Activated CD4-positive, alpha-beta T cell treated with anti-CD3 and anti-CD28 coated beads for 24 hours (primary cell): ENCODE results near the gene MAPKAPK5.
"Not testable (repeated sequence)": the region's sequence is repeated elsewhere in the genome, so short reads cannot be mapped to it uniquely, and the experiment has no call there.

Experiments used
- DNase-seq, 2 donors: peaks; one replicate each; pipeline ENCODE4 v3.0.0-alpha.2; 2020; ENCODE audit warnings: low read depth in 2 of 2

Gene MAPKAPK5

GRCh38 chr12:111841750-111842555, at the start of gene MAPKAPK5:
Gene MAPKAPK5, plus strand, starts transcription at chr12:111842228. Its CDS starts 506 bp downstream, at chr12:111842734.
- peak; percentile 95 to 96 for DNase-seq

DNA sequence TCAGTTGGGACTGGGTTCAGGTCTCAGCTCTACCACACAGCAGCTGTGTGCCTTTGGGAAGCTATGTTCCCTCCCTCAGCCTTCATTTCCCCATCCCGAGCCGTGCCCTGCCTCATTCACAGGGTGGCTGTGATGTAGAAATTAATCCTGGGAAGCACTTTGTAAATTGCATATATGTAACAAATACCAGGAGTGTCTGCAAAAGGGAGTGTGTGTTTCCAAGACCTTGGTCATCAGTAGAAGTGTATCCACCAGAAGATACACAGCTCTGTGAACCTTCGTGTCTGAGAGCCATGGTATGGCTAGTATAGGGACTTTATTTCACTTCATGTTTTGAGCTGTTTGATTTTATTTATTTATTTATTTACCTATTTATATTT, 49.2 kb upstream of the MAPKAPK5 start:
- no peak for DNase-seq

DNA sequence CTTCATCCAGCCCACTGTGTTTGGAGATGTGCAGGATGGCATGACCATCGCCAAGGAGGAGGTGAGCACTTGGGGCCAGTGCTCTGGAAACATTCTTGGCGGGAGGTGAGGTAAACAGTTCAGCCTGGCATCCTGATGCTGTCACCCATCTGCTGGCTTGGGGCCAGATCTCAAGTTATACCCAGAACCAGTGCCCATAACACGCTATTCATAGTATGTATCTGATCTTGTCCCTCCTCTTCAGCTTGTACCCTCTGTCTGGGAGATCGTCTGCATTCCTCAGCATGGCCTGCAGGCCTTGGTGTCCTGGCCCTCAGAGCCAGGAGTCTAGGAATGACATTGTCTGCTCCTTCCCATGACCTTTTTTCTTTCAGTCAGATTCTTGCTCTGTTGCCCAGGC, 43.8 kb upstream of the MAPKAPK5 start:
- DNase-seq, result no peak

DNA sequence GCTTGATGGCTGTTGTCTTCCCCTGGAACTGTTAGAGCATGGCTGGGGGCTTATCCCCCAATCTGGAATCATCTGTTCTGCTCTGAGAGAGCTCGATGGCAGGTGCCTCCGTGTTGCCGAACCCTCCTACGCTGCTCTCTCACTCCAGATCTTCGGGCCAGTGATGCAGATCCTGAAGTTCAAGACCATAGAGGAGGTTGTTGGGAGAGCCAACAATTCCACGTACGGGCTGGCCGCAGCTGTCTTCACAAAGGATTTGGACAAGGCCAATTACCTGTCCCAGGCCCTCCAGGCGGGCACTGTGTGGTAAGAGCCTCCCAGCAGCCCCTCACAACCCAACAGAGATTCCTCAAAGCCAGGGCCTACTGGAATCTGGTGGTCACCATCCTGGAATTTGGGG, 42.3 kb upstream of the MAPKAPK5 start:
- no peak for DNase-seq

DNA sequence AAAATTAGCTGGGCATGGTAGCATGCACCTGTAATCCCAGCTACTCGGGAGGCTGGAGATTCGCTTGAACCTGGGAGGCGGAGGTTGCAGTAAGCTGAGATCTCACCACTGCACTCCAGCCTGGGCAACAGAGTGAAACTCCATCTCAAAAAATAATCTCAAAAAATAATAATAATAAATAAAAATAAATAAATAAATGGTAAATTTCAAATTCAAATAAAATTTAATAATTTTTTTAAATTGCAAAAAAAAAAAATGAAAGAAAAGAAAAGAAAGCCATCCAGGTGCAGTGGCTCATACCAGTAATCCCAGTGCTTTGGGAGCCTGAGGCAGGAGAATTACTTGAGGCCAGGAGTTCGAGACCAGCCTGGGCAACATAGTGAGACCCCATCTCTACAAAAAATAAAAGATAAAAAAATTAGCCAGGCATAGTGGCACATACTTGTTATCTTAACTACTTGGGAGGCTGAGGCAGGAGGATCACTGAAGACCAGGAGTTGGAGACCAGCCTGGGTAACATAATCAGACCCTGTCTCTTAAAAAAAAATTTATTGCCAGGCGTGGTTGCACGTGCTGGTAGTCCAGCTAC, 38.9 kb upstream of the MAPKAPK5 start:
- no peak for DNase-seq

DNA sequence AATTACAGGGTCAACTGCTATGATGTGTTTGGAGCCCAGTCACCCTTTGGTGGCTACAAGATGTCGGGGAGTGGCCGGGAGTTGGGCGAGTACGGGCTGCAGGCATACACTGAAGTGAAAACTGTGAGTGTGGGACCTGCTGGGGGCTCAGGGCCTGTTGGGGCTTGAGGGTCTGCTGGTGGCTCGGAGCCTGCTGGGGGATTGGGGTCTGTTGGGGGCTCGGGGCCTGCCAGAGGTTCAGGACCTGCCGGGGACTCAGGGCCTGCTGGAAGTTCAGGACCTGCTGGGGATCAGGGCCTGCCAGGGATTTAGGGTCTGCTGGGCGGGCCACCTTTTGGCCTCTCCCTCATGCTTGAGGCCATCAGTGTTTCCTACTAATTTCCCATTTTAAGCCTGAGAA, 38.2 kb upstream of the MAPKAPK5 start:
- no peak for DNase-seq

GRCh38 chr12:111806304-111806703, 35.7 kb upstream of the MAPKAPK5 start:
- DNase-seq, result no peak

- DNase-seq, result no peak
These were observed 34.8 kb upstream of the MAPKAPK5 start for GRCh38 chr12:111807232-111807631.

DNA sequence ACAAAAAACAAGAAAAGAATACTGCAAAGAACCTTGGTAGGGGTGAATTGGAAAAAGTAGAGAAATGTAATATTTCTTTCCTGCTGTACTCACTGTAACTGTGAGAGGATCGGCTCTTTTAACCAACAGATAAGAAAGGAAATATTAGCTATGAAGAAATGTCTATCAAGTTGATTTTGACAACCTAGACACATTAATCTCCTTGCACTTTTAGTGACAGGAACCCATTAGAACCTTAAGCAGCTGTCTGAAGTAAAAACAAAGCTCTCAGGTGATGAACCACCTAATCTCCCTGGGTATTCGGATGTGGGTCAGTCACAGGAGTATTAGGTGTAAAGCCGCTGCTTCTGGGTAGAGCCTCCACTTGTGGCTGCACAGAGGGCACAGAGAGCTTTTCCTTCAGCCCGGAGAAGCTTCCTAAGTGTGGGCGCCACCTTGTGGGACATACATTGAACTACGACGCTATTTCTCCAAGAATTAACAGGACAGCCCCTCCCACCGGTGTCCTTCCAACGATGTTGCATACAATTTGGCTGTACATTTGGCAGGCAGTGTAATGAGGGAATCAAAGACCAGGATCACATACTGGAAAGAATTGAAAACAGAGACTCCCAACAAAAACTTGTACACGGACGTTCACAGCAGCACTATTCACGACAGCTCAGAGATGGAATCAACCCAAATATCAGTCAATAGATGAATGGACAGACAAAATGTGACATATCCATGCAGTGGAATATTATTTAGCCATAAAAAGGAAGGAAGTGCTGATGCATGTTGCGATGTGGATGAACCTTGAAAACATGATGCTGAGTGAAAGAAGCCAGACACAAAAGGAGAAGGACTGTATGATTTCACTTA, 28.9 kb upstream of the MAPKAPK5 start:
- DNase-seq, result peak; percentile 45 to 51

DNA sequence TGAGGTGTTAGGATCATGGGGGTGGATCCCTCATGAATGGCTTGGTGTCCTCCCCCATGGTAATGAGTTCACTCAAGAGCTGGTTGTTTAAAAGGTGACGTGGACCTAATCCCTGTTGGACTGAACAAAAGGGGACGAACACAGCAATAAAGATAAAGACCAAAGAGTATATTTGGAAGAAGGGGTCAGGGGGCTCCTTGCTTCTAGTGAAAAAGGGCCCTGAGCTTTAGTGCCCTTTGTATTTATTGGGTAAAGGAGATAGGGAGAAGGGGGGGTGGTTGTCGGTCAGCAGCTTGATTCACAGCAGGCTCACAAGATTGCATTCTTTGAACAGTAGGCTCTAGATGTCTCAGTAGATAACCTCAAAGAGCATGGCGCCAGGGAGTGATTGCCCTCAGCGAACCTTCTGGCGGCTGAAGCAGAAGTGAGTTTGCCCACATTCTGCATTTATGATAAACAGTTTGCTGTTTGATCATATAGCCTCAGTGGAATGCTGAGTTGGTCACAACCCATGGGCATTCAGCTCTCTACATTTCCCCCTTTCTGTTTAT, 25.9 kb upstream of the MAPKAPK5 start:
- DNase-seq, result no peak

- not testable (repeated sequence) for DNase-seq
These were observed 25.1 kb upstream of the MAPKAPK5 start for GRCh38 chr12:111816898-111817297.

DNA sequence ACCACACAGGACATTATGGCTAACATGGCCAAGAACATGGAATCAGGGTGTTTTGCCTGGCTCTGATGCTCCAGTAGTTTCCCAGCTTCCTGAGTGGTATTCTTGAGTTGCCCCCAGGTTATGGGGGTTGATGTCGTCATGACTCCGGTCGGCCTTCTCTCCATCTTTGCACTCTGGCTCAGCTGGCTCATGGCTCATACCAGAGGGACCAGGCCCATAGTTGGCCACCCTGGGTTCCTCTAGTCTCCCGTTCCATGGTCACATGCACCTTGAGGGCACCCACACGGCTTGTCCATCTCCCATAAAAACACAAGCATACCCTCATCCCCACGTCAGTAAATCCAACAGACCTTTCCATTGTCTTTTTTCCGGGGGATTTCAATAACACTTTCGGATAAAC, 23.7 kb upstream of the MAPKAPK5 start:
- DNase-seq, result no peak

- DNase-seq, result no peak
These were observed 22.6 kb upstream of the MAPKAPK5 start for GRCh38 chr12:111819191-111820158.

DNA sequence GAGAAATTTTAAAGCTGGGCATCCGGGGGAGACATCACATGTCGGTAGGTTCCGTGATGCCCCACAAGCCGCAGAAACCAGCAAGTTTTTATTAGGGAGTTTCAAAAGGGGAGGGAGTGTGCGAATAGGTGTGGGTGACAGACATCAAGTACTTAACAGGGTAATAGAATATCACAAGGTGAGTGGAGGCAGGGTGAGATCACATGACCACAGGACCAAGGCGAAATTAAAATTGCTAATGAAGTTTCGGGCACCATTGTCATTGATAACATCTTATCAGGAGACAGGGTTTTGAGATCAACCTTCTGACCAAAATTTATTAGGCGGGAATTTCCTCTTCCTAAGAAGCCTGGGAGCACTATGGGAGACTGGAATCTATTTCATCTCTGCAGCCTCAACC, 21.2 kb upstream of the MAPKAPK5 start:
- not testable (repeated sequence) for DNase-seq

- no peak for DNase-seq
These were observed 19.1 kb upstream of the MAPKAPK5 start for GRCh38 chr12:111822886-111823285.

DNA sequence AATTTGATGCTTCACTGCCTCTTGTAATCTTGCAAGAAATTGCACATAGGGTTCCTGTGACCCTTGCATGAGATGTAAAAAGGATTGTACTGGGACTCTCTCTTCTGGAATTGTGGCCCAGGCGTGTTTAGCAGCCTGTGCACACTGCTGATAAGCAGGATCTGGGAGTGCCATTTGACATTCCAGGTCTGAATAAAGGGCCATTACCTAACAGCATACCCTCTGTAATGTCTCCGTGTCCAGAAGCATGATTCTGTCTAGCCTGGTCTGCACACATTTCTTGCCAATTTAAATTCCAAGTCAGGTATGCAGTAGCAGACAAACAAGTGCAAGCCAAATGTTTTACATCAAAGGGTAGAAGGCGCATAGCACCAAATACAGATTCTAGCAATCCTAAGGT, 18.1 kb upstream of the MAPKAPK5 start:
- DNase-seq, result no peak

DNA sequence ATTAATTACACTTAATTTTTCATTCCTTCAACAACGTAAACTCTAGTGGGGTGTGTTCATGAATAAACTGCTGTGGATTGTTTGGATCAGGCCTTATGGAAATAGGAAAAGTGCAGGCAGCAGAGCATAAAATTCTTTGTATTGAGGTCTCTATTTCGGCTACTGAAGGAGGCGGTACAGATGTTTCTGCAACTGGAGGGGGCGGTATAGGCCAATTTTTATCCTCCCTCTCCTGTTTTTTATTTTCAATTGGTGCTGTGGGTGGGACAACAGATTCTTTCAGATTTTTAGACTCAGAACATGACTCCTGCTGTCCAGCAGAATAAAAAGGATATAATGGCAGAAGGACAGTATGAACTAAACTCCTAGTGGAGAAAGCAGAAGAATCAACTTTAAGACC, 17.7 kb upstream of the MAPKAPK5 start:
- DNase-seq, result not testable (repeated sequence)

GRCh38 chr12:111825509-111825908, 16.5 kb upstream of the MAPKAPK5 start:
- DNase-seq, result no peak

DNA sequence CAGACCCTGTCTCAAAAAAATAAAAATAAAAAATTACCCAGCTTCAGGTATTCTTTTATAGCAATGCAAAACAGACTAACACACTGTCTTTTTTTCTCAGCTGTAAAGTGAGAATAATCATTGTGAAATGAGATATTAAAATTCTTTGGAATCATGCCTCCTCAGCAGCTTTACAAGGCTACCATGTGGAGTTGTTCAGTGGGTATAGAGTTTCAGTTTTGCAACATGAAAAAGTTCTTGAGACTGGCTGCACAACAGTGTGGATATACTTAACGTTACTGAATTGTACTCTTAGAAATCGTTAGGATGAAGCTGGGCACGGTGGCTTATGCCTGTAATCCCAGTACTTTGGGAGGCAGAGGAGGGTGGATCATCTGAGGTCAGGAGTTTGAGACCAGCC, 15.7 kb upstream of the MAPKAPK5 start:
- DNase-seq, result no peak

- no peak for DNase-seq
These were observed 15.0 kb upstream of the MAPKAPK5 start for GRCh38 chr12:111826992-111827391.

- DNase-seq, result no peak
These were observed 14.1 kb upstream of the MAPKAPK5 start for GRCh38 chr12:111827907-111828306.
